GM06990 (cell line): ENCODE results near the gene SULT1C3.

ENCODE experiments used
- DNase-seq: peaks from one replicate; pipeline ENCODE4 v3.0.0-alpha.2; 2011; ENCODE audit not compliant: insufficient read length; ENCODE audit errors: extremely low read depth
- H3K27me3 ChIP-seq: replicated peaks from 2 replicates; pipeline ENCODE4 v1.6.0; 2011; ENCODE audit warnings: low read length; ENCODE audit not compliant: control insufficient read depth, insufficient read depth
- H3K36me3 ChIP-seq: 2 replicates; pipeline ENCODE4 v1.5.1; 2011; ENCODE audit warnings: low read length; ENCODE audit not compliant: control insufficient read depth, insufficient read depth
- H3K4me3 ChIP-seq: replicated peaks from 2 replicates; pipeline ENCODE4 v1.5.1; 2011; ENCODE audit warnings: low read depth, mild to moderate bottlenecking, control low read depth, low read length
- CTCF ChIP-seq: IDR thresholded peaks from 2 replicates; pipeline ENCODE4 v1.5.1; 2011; ENCODE audit warnings: low read length, control low read depth, mild to moderate bottlenecking, inconsistent platforms; ENCODE audit not compliant: insufficient read depth, poor library complexity, severe bottlenecking

SULT1C3 gene

GRCh38 chr2:108229875-108230274, 9.9 kb upstream of the SULT1C3 start:
- TF ChIP-seq CTCF = no peak
- no peak for DNase-seq
- Histone ChIP-seq H3K4me3 (no peak overlapping the region), H3K27me3 (no peaks in the 10 kb centered on the region), H3K36me3 (no peaks in the 10 kb centered on the region)

GRCh38 chr2:108235577-108235976, 4.2 kb upstream of the SULT1C3 start:
- Histone ChIP-seq H3K27me3 (no peaks in the 10 kb centered on the region), H3K4me3 (no peak overlapping the region), H3K36me3 (no peaks in the 10 kb centered on the region)
- no peak for DNase-seq
- no peak for TF ChIP-seq CTCF

GRCh38 chr2:108236676-108237335, 3.0 kb upstream of the SULT1C3 start:
- no peak for DNase-seq
- H3K36me3 ChIP-seq = no peaks in the 10 kb centered on the region
- no peak for TF ChIP-seq CTCF
- H3K4me3 ChIP-seq = no peak overlapping the region
- no peaks in the 10 kb centered on the region for H3K27me3 ChIP-seq

DNA sequence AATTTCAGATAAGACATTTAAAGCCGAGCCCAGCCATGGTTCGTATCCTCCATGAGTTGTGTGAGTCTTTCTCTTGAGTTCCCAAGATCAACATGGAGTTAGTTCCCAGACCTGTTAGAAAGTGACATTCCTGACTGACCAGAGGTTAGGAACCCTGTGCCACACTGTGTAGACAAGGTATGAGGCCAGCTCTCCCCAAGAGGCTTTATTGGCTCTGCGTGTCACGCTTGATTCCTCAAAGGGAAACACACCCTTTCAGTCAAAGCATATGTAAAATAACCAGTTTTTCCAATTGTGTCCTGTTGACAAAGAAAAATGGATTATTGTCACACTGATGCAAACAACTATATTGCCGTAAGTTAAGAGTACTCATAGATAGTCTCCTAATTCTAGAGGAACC, 1.2 kb downstream of the SULT1C3 start:
- Histone ChIP-seq H3K4me3 (no peak overlapping the region), H3K27me3 (no peaks in the 10 kb centered on the region), H3K36me3 (no peaks in the 10 kb centered on the region)
- no peak for TF ChIP-seq CTCF
- no peak for DNase-seq

DNA sequence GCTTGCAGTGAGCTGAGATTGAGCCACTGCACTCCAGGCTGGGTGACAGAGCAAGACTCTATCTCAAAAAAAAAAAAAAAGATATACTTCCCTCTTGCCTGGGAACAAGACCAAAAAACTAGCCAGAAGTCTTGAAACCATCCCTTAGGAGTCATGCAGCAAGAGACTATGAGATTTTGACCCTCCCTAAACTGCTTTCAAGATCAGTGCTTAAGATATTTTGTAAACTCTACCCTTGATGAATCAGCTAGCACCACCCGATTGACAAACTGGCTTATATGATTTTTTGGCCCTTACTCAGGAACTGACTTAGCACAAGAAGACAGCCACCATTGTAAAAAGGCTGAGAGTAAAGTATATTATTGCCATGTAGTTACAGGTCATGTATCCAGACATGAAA, 3.8 kb downstream of the SULT1C3 start:
- H3K36me3 ChIP-seq = no peaks in the 10 kb centered on the region
- H3K4me3 ChIP-seq = no peak overlapping the region
- DNase-seq = no peak
- no peaks in the 10 kb centered on the region for H3K27me3 ChIP-seq
- no peak for TF ChIP-seq CTCF
